Globus pallidus (tissue), 1 donor: ENCODE data around the gene RTN4IP1.

Experiments
- DNase-seq: peaks from one replicate; pipeline ENCODE4 v3.0.0-alpha.2; 2015; ENCODE audit warnings: low spot score

Gene RTN4IP1

GRCh38 chr6:106629103-106629858 lies at the start of gene RTN4IP1, which contains the start of gene QRSL1:
Gene RTN4IP1 (minus strand): TSS chr6:106629498. CDS start chr6:106629021, 477 bp downstream.
Gene QRSL1 (plus strand): TSS chr6:106629578. CDS start chr6:106629682, 104 bp downstream.
- peak; percentile 93 for DNase-seq

GRCh38 chr6:106677282-106677681 lies 48.0 kb upstream of the RTN4IP1 start:
- DNase-seq: no peak

GRCh38 chr6:106674541-106675229 lies 45.4 kb upstream of the RTN4IP1 start:
- DNase-seq: no peak

- DNase-seq: no peak
Measured at GRCh38 chr6:106671651-106672050, 42.4 kb upstream of the RTN4IP1 start.

GRCh38 chr6:106670236-106670635 lies 40.9 kb upstream of the RTN4IP1 start:
- DNase-seq: no peak

GRCh38 chr6:106667022-106667402 lies 37.7 kb upstream of the RTN4IP1 start:
- DNase-seq: no peak

GRCh38 chr6:106666282-106667021 lies 37.2 kb upstream of the RTN4IP1 start:
- peak; percentile 14 for DNase-seq

GRCh38 chr6:106662458-106662857 lies 33.2 kb upstream of the RTN4IP1 start:
- no peak for DNase-seq

GRCh38 chr6:106659859-106660258 lies 30.6 kb upstream of the RTN4IP1 start:
- no peak for DNase-seq

GRCh38 chr6:106658469-106658868 lies 29.2 kb upstream of the RTN4IP1 start:
- DNase-seq: no peak

GRCh38 chr6:106648651-106649308 lies 19.5 kb upstream of the RTN4IP1 start:
- no peak for DNase-seq

GRCh38 chr6:106643061-106643460 lies 13.8 kb upstream of the RTN4IP1 start:
- no peak for DNase-seq

GRCh38 chr6:106642476-106642875 lies 13.2 kb upstream of the RTN4IP1 start:
- no peak for DNase-seq

GRCh38 chr6:106639812-106640211 lies 10.5 kb upstream of the RTN4IP1 start:
- DNase-seq: no peak

GRCh38 chr6:106637717-106638341 lies 8.5 kb upstream of the RTN4IP1 start:
- DNase-seq: peak; percentile 20

GRCh38 chr6:106637051-106637716 lies 7.9 kb upstream of the RTN4IP1 start:
- peak; percentile 7 for DNase-seq

- DNase-seq: no peak
Measured at GRCh38 chr6:106634565-106634964, 5.3 kb upstream of the RTN4IP1 start.

- no peak for DNase-seq
Measured at GRCh38 chr6:106631346-106631745, 2.0 kb upstream of the RTN4IP1 start.

- no peak for DNase-seq
Measured at GRCh38 chr6:106630366-106630765, 1.1 kb upstream of the RTN4IP1 start.

- DNase-seq: no peak
Measured at GRCh38 chr6:106629859-106630163, 513 bp upstream of the RTN4IP1 start.

GRCh38 chr6:106628658-106629102 lies 618 bp downstream of the RTN4IP1 start:
- DNase-seq: no peak
